ENCODE data around the gene CAPN1.
"Not testable (repeated sequence)": the region's sequence is repeated elsewhere in the genome, so short reads cannot be mapped to it uniquely, and the experiment has no call there.

CAPN1 gene

GRCh38 chr11:65160643-65161042, 21.1 kb upstream of the CAPN1 start:
- DNase-seq (ENCODE audit: low read depth), result no peak

- DNase-seq (ENCODE audit: low read depth), result no peak
Measured at GRCh38 chr11:65163684-65164083, 18.0 kb upstream of the CAPN1 start.

GRCh38 chr11:65165410-65166317, 16.1 kb upstream of the CAPN1 start:
- no peak for DNase-seq (ENCODE audit: low read depth)

- DNase-seq (ENCODE audit: low read depth), result no peak
Measured at GRCh38 chr11:65166893-65167292, 14.8 kb upstream of the CAPN1 start.

- no peak for DNase-seq (ENCODE audit: low read depth)
Measured at GRCh38 chr11:65167656-65168055, 14.1 kb upstream of the CAPN1 start.

- DNase-seq (ENCODE audit: low read depth), result no peak
Measured at GRCh38 chr11:65169164-65169641, 12.5 kb upstream of the CAPN1 start.

GRCh38 chr11:65170058-65170534, 11.6 kb upstream of the CAPN1 start, which contains the start of gene SPDYC:
SPDYC (plus strand) TSS chr11:65170233; CDS start chr11:65171358, 1,125 bp downstream.
- no peak for DNase-seq (ENCODE audit: low read depth)

GRCh38 chr11:65172600-65172999, 9.1 kb upstream of the CAPN1 start:
- no peak for DNase-seq (ENCODE audit: low read depth)

- DNase-seq (ENCODE audit: low read depth), result not testable (repeated sequence)
Measured at GRCh38 chr11:65174571-65175010, 7.1 kb upstream of the CAPN1 start.

GRCh38 chr11:65180877-65181568, 705 bp upstream of the CAPN1 start:
- DNase-seq (ENCODE audit: low read depth), result peak; percentile 34

- DNase-seq (ENCODE audit: low read depth), result no peak
Measured at GRCh38 chr11:65182258-65183170, 786 bp downstream of the CAPN1 start.

- no peak for DNase-seq (ENCODE audit: low read depth)
Measured at GRCh38 chr11:65183201-65183891, 1.6 kb downstream of the CAPN1 start.

GRCh38 chr11:65184146-65184545, 2.4 kb downstream of the CAPN1 start:
- DNase-seq (ENCODE audit: low read depth), result no peak

- DNase-seq (ENCODE audit: low read depth), result no peak
Measured at GRCh38 chr11:65185171-65185570, 3.4 kb downstream of the CAPN1 start.

GRCh38 chr11:65185869-65186341, 4.2 kb downstream of the CAPN1 start:
- DNase-seq (ENCODE audit: low read depth), result no peak

GRCh38 chr11:65186701-65187100, 5.0 kb downstream of the CAPN1 start:
- DNase-seq (ENCODE audit: low read depth), result no peak

- DNase-seq (ENCODE audit: low read depth), result no peak
Measured at GRCh38 chr11:65187146-65187675, 5.5 kb downstream of the CAPN1 start.

GRCh38 chr11:65187971-65188461, 6.3 kb downstream of the CAPN1 start:
- DNase-seq (ENCODE audit: low read depth), result no peak

GRCh38 chr11:65188486-65188885, 6.8 kb downstream of the CAPN1 start:
- no peak for DNase-seq (ENCODE audit: low read depth)

- no peak for DNase-seq (ENCODE audit: low read depth)
Measured at GRCh38 chr11:65189191-65189590, 7.5 kb downstream of the CAPN1 start.

Data from activated T-cell treated with anti-CD3 and anti-CD28 coated beads for 24 hours (primary cell).